Progenitor cell of endocrine pancreas (in vitro differentiated cells): ENCODE results near the gene ACACB. TPM values are rescaled to one million over a fixed set of nuclear protein-coding genes. Genes with fewer than 3 reads are reported as not detected.

ENCODE experiments used
- DNase-seq: peaks from one replicate; pipeline ENCODE4 v3.0.0; 2021; ENCODE audit warnings: low spot score; ENCODE audit not compliant: unreplicated experiment
- H3K27ac Mint-ChIP-seq: 2 replicates; pipeline ENCODE4 v1.8.0; 2021; ENCODE audit warnings: mild to moderate bottlenecking, moderate library complexity, mixed read lengths
- H3K27me3 Mint-ChIP-seq: 2 replicates; pipeline ENCODE4 v1.8.0; 2021; ENCODE audit warnings: mixed read lengths
- H3K36me3 Mint-ChIP-seq: 2 replicates; pipeline ENCODE4 v1.8.0; 2022; ENCODE audit warnings: mixed read lengths; ENCODE audit not compliant: insufficient read depth
- H3K4me1 Mint-ChIP-seq: 2 replicates; pipeline ENCODE4 v1.8.0; 2021; ENCODE audit warnings: low read depth, mixed read lengths
- H3K4me3 Mint-ChIP-seq: 2 replicates; pipeline ENCODE4 v1.8.0; 2021; ENCODE audit warnings: low read depth, mild to moderate bottlenecking, moderate library complexity, mixed read lengths
- H3K9me3 Mint-ChIP-seq: 2 replicates; pipeline ENCODE4 v1.8.0; 2021; ENCODE audit warnings: low read depth, mixed read lengths
- total RNA-seq: library from RNA; stranded (reverse); gene quantifications from 2 replicates; pipeline ENCODE4 v1.2.1, GENCODE V29; 2021
- TF ChIP-seq, protein P1 (sequence below): fragments of 200-600 bp; sonication (generic); IDR thresholded peaks from one replicate; pipeline ENCODE4 v1.5.0; 2021; ENCODE audit warnings: antibody characterized with exemption, mild to moderate bottlenecking; ENCODE audit not compliant: unreplicated experiment

Gene ACACB
- total RNA-seq, 1 donor from 2014 or later: 47.3 TPM

DNA sequence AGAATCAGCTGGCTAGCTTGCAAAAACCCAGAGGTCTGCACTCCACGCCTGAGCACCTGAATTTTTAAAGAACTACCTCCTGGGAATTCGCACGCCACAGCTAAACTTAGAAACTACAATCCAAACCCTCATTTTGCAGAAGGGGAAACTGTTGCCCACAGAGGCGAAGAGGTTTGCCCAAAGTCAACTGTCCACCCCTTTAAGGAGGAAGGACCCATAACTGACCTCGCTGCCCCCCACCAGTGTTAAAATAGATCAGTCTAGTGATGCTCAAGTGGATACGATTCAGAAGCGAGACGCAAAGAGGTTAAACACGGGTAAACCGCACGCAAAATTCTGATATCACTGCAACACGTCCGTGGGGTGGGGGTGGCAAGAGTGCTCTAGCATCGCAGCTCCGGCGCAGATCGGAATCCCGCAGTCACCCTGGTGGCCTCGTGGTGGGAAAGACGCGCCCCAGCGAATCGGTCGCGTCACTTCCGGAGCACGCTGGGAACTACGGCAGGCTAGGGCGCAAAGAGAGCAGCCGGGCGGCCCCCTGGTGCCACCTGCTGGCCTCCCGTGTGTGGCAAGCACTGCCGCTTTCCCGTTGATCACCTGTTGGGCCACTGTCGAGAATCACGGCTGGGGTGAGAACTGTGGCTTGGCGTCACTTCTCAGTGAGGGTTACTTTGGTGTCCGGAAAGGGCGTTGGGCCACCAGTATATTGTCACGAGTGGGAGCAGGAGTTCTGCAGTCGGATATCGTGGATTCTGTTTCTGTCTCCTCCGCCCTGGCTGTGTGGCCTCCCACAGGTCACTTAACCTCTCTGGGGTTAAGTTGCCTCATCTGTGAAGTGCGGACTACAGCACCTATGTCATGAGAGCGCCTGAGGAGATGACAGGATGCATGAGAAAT is 23.1 kb upstream of the ACACB start, which contains the start of gene ALKBH2:
ALKBH2 (minus strand) TSS at position 451 of the 897 bp plus-strand sequence. CDS start 686 bp downstream, outside the sequence.
- DNase-seq: peak; percentile 84
- no peaks in the 10 kb centered on the region for H3K9me3 Mint-ChIP-seq
- peaks cover 13% of the 10 kb centered on the region for H3K36me3 Mint-ChIP-seq
- H3K4me1 Mint-ChIP-seq: peaks cover 12% of the 10 kb centered on the region
- no peaks in the 10 kb centered on the region for H3K27me3 Mint-ChIP-seq
- peak within 1 kb of the TSS; percentile 76 for H3K4me3 Mint-ChIP-seq
- TF ChIP-seq, protein P1, sequence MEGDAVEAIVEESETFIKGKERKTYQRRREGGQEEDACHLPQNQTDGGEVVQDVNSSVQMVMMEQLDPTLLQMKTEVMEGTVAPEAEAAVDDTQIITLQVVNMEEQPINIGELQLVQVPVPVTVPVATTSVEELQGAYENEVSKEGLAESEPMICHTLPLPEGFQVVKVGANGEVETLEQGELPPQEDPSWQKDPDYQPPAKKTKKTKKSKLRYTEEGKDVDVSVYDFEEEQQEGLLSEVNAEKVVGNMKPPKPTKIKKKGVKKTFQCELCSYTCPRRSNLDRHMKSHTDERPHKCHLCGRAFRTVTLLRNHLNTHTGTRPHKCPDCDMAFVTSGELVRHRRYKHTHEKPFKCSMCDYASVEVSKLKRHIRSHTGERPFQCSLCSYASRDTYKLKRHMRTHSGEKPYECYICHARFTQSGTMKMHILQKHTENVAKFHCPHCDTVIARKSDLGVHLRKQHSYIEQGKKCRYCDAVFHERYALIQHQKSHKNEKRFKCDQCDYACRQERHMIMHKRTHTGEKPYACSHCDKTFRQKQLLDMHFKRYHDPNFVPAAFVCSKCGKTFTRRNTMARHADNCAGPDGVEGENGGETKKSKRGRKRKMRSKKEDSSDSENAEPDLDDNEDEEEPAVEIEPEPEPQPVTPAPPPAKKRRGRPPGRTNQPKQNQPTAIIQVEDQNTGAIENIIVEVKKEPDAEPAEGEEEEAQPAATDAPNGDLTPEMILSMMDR: peak; percentile 99
- peak within 1 kb of the TSS; percentile 86 for H3K27ac Mint-ChIP-seq

DNA sequence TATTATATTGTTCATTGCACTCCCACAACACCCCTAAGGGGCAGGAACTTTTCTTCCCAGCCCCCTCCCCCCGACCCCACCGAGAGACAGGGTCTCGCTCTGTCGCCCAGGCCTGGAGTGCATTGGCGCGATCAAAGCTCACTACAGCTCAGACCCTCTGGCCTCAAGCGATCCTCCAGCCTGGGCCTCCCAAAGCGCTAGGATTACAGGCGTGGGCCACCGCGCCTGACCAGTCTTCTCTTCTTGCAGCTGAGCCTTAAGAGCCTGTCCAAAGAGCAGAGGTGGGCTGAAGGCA is 19.3 kb upstream of the ACACB start:
- H3K36me3 Mint-ChIP-seq: peaks cover 17% of the 10 kb centered on the region
- no peaks in the 10 kb centered on the region for H3K27me3 Mint-ChIP-seq
- no peaks in the 10 kb centered on the region for H3K9me3 Mint-ChIP-seq
- TF ChIP-seq, protein P1: no peak
- H3K4me3 Mint-ChIP-seq: peak overlapping the region; percentile 93
- no peak overlapping the region for H3K27ac Mint-ChIP-seq
- H3K4me1 Mint-ChIP-seq: peaks cover 20% of the 10 kb centered on the region
- no peak for DNase-seq

DNA sequence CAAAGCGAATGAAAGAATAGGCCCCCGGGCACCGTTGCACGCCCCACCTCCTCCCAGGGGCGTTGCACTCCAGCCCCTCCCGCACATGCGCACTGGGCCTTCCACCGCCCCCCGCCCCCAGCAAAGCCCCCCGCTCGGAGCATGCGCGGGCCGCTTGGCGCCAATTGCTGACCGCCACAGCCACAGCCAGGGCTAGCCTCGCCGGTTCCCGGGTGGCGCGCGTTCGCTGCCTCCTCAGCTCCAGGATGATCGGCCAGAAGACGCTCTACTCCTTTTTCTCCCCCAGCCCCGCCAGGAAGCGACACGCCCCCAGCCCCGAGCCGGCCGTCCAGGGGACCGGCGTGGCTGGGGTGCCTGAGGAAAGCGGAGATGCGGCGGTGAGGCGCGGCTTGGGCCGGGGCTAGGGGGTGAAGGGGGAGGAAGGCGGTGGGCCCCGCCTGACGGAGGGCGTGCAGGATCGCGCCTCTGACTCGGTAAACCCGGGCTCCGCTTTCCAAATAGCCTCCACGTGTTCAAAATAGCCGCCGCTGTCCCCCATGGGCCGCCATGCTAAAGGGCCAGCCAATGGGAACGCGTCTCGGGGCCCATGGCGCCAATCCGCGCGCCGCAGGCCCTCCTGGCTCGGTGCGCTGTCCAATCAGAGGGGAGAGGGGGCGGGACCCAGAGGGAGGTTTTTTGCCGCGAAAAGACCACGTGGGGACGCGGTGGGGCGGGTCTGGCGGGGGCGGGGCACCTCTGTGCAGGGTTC is 18.8 kb upstream of the ACACB start, which contains the start of gene UNG:
UNG (plus strand) TSS at position 163 of the 748 bp plus-strand sequence; CDS start at position 246, 83 bp downstream.
- DNase-seq: peak; percentile 97
- H3K9me3 Mint-ChIP-seq: no peaks in the 10 kb centered on the region
- peak within 1 kb of the TSS; percentile 96 for H3K27ac Mint-ChIP-seq
- peaks cover 15% of the 10 kb centered on the region for H3K36me3 Mint-ChIP-seq
- H3K4me3 Mint-ChIP-seq: peak within 1 kb of the TSS; percentile 93
- TF ChIP-seq, protein P1: no peak
- peaks cover 16% of the 10 kb centered on the region for H3K4me1 Mint-ChIP-seq
- H3K27me3 Mint-ChIP-seq: no peaks in the 10 kb centered on the region

DNA sequence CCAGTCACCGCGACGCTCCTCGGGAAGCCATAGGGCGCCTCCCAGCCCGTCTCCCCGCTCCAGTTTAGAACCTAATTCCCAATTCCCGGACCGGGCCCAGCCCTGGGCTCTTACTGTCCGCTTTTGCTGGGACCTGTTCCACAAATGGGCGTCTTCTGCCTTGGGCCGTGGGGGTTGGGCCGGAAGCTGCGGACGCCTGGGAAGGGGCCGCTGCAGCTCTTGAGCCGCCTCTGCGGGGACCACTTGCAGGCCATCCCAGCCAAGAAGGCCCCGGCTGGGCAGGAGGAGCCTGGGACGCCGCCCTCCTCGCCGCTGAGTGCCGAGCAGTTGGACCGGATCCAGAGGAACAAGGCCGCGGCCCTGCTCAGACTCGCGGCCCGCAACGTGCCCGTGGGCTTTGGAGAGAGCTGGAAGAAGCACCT is 18.2 kb upstream of the ACACB start:
- TF ChIP-seq, protein P1: no peak
- Mint-ChIP-seq H3K4me1 (peaks cover 12% of the 10 kb centered on the region), H3K27me3 (no peaks in the 10 kb centered on the region), H3K4me3 (peak overlapping the region; percentile 93), H3K9me3 (no peaks in the 10 kb centered on the region), H3K27ac (peak overlapping the region; percentile 96), H3K36me3 (peaks cover 16% of the 10 kb centered on the region)
- DNase-seq: no peak

DNA sequence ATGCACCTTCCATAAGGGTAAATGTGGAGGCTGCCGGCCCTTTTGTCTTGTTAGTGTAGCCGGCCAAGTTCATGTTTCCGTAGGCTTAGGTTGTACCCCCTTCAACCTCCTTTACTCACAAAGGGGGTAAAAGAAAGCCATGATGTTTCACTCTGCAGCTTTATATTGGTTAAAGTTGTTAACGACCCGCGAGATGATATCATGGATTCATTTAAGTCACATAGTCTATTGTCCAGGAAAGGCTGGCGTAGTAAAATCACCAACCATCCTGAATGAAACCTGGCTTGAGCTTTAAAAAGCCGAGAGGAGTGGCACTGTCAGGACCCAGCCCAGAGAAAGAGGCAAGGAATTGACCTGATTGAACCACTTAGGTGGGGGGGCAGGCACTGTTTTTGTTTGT is 17.7 kb upstream of the ACACB start:
- Mint-ChIP-seq H3K9me3 (no peaks in the 10 kb centered on the region), H3K4me1 (peaks cover 12% of the 10 kb centered on the region), H3K4me3 (peak overlapping the region; percentile 93), H3K27me3 (no peaks in the 10 kb centered on the region), H3K27ac (peak overlapping the region; percentile 96), H3K36me3 (peaks cover 18% of the 10 kb centered on the region)
- TF ChIP-seq, protein P1: no peak
- DNase-seq: no peak
